ENCODE data around the gene RNF168.
"Not testable (repeated sequence)": the region's sequence is repeated elsewhere in the genome, so short reads cannot be mapped to it uniquely, and the experiment has no call there.

RNF168 gene

GRCh38 chr3:196514913-196515621 lies 11.5 kb upstream of the RNF168 start, which contains the start of gene SMCO1:
TSS of gene SMCO1 (minus strand) at chr3:196515346. CDS start at chr3:196515209, 137 bp downstream.
- DNase-seq (ENCODE audit: low read depth): no peak

- DNase-seq (ENCODE audit: low read depth): no peak
Measured at GRCh38 chr3:196514350-196514716, 10.8 kb upstream of the RNF168 start.

GRCh38 chr3:196513697-196514349 lies 10.3 kb upstream of the RNF168 start:
- DNase-seq (ENCODE audit: low read depth): no peak

- DNase-seq (ENCODE audit: low read depth): not testable (repeated sequence)
Measured at GRCh38 chr3:196511646-196512425, 8.3 kb upstream of the RNF168 start.

GRCh38 chr3:196511108-196511507 lies 7.5 kb upstream of the RNF168 start:
- not testable (repeated sequence) for DNase-seq (ENCODE audit: low read depth)

- no peak for DNase-seq (ENCODE audit: low read depth)
Measured at GRCh38 chr3:196506687-196507086, 3.1 kb upstream of the RNF168 start.

- DNase-seq (ENCODE audit: low read depth): no peak
Measured at GRCh38 chr3:196504556-196504955, 988 bp upstream of the RNF168 start.

GRCh38 chr3:196504077-196504398 lies 470 bp upstream of the RNF168 start:
- not testable (repeated sequence) for DNase-seq (ENCODE audit: low read depth)

- peak; percentile 33 for DNase-seq (ENCODE audit: low read depth)
Measured at GRCh38 chr3:196502775-196503195, 783 bp downstream of the RNF168 start.

- no peak for DNase-seq (ENCODE audit: low read depth)
Measured at GRCh38 chr3:196501316-196502044, 2.1 kb downstream of the RNF168 start.

GRCh38 chr3:196499807-196500524 lies 3.6 kb downstream of the RNF168 start:
- DNase-seq (ENCODE audit: low read depth): no peak

- DNase-seq (ENCODE audit: low read depth): no peak
Measured at GRCh38 chr3:196499061-196499460, 4.5 kb downstream of the RNF168 start.

GRCh38 chr3:196498297-196498696 lies 5.3 kb downstream of the RNF168 start:
- no peak for DNase-seq (ENCODE audit: low read depth)

- no peak for DNase-seq (ENCODE audit: low read depth)
Measured at GRCh38 chr3:196496183-196496582, 7.4 kb downstream of the RNF168 start.

- DNase-seq (ENCODE audit: low read depth): no peak
Measured at GRCh38 chr3:196493292-196493691, 10.3 kb downstream of the RNF168 start.

GRCh38 chr3:196492080-196492479 lies 11.5 kb downstream of the RNF168 start:
- DNase-seq (ENCODE audit: low read depth): no peak

GRCh38 chr3:196489747-196490146 lies 13.8 kb downstream of the RNF168 start:
- no peak for DNase-seq (ENCODE audit: low read depth)

- peak; percentile 24 for DNase-seq (ENCODE audit: low read depth)
Measured at GRCh38 chr3:196486263-196486662, 17.3 kb downstream of the RNF168 start.

- DNase-seq (ENCODE audit: low read depth): no peak
Measured at GRCh38 chr3:196477678-196478077, 25.9 kb downstream of the RNF168 start.

- DNase-seq (ENCODE audit: low read depth): no peak
Measured at GRCh38 chr3:196472286-196472685, 31.3 kb downstream of the RNF168 start.

- DNase-seq (ENCODE audit: low read depth): no peak
Measured at GRCh38 chr3:196471551-196471950, 32.0 kb downstream of the RNF168 start.

- DNase-seq (ENCODE audit: low read depth): not testable (repeated sequence)
Measured at GRCh38 chr3:196470182-196470581, 33.4 kb downstream of the RNF168 start.

All from activated T-cell treated with anti-CD3 and anti-CD28 coated beads for 1 hour (primary cell).